Skeletal muscle tissue (tissue), 4 donors: Measurements from ENCODE around the gene OR8G5. TPM values are rescaled to one million over a fixed set of nuclear protein-coding genes. Genes with fewer than 3 reads are reported as not detected.

ENCODE experiments used
- H3K27ac ChIP-seq: one replicate; pipeline ENCODE4 v1.7.0; 2013; ENCODE audit warnings: mild to moderate bottlenecking, low read depth, low read length, inconsistent platforms
- H3K27me3 ChIP-seq, 3 donors: one replicate each; pipeline ENCODE4 v1.7.0; 2013; ENCODE audit warnings: low read length in 3 of 3; ENCODE audit not compliant: control insufficient read depth in 3 of 3, insufficient read depth in 3 of 3
- H3K36me3 ChIP-seq, 3 donors: one replicate each; pipeline ENCODE4 v1.7.0; 2013; ENCODE audit warnings: low read length in 3 of 3; ENCODE audit not compliant: control insufficient read depth in 3 of 3, insufficient read depth in 3 of 3
- H3K4me1 ChIP-seq, 3 donors: one replicate each; pipeline ENCODE4 v1.7.0; 2013; ENCODE audit warnings: low read length in 3 of 3, mild to moderate bottlenecking in 3 of 3; ENCODE audit not compliant: control insufficient read depth in 3 of 3, insufficient read depth in 3 of 3
- H3K4me3 ChIP-seq, 3 donors: one replicate each; pipeline ENCODE4 v1.7.0; 2013; ENCODE audit warnings: low read length in 3 of 3
- H3K9ac ChIP-seq, 3 donors: one replicate each; pipeline ENCODE4 v1.7.0; 2013; ENCODE audit warnings: low read length in 3 of 3, mild to moderate bottlenecking in 3 of 3, moderate library complexity in 2 of 3, low read depth in 1 of 3
- H3K9me3 ChIP-seq, 3 donors: one replicate each; pipeline ENCODE4 v1.7.0; 2013; ENCODE audit warnings: low read length in 3 of 3; ENCODE audit not compliant: control insufficient read depth in 3 of 3
- total RNA-seq: library from RNA; depleted of rRNA; stranded (reverse); fragments of >200 nt; gene quantifications from one replicate; pipeline ENCODE4 v1.2.3, GENCODE V29; 2014
- donor health status: Osteomylitis.

OR8G5 gene
- total RNA-seq, 1 donor from 2014 or later = 0.52 TPM

- Histone ChIP-seq H3K4me3 (no peak overlapping the region), H3K4me1 (no peaks in the 10 kb centered on the region)
Measured at GRCh38 chr11:124278261-124278660, 22.1 kb downstream of the OR8G5 start.

DNA sequence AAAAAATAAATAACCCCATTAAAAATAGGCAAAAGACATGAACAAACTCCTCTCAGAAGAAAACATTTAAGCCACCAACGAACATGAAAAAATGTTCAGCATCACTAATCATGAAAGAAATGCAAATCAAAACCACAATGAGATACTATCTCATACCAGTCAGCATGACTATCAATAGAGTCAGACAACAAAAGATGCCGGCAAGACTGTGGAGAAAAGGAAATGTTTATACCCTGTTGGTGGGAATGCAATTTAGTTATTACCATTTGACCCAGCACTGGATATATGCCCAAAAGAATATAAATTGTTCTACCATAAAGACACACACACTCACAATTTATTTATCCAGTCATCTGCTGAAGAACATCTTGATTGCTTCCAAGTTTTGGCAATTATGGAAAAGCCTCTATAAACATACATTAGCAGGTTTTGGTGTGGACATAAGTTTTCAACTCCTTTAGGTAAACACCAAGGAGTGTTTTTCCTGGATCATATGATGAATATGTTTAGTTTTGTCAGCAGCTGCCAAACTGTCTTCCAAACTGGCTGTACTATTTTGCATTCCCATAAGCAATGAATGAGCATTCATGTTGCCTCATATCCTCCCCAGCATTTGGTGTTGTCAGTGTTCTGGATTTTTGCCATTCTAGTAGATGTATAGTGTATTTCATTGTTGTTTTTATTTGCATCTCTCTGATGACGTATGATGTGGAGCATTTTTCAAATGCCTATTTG is 29.6 kb downstream of the OR8G5 start:
- H3K36me3 ChIP-seq = no peaks in the 10 kb centered on the region
- H3K9me3 ChIP-seq = no peaks in the 10 kb centered on the region
- H3K9ac ChIP-seq = no peak overlapping the region
- H3K27ac ChIP-seq = no peak overlapping the region
- H3K27me3 ChIP-seq = no peaks in the 10 kb centered on the region
- no peaks in the 10 kb centered on the region for H3K4me1 ChIP-seq
- no peak overlapping the region for H3K4me3 ChIP-seq

More at GRCh38 chr11:124278261-124278660, 22.1 kb downstream of the OR8G5 start:
- no peak overlapping the region for H3K9ac ChIP-seq
- H3K36me3 ChIP-seq = no peaks in the 10 kb centered on the region
- no peak overlapping the region for H3K27ac ChIP-seq
- no peaks in the 10 kb centered on the region for H3K9me3 ChIP-seq
- H3K27me3 ChIP-seq = no peaks in the 10 kb centered on the region

DNA sequence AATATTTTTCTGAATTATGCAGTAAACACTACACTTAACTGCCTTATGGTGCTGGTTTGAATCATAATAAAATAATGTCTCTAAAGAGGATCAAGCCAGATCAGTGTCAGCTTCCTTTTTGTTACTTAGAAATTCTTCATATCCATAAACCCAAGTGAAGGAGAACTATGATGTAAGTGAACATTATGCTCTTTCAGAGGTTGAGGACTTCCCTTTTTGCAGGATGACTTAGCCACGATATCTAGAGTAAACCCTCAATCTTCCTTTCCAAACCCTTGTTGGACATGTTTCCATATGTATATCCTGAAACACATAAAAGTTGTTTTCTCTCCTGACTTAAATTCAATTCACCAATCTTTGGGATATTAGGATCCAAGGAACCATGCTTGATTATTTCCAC is 38.5 kb downstream of the OR8G5 start:
- H3K9me3 ChIP-seq = no peaks in the 10 kb centered on the region
- no peaks in the 10 kb centered on the region for H3K36me3 ChIP-seq
- H3K4me3 ChIP-seq = no peak overlapping the region
- no peak overlapping the region for H3K27ac ChIP-seq
- no peaks in the 10 kb centered on the region for H3K4me1 ChIP-seq
- no peaks in the 10 kb centered on the region for H3K27me3 ChIP-seq
- H3K9ac ChIP-seq = no peak overlapping the region

GRCh38 chr11:124296016-124296415 is 39.8 kb downstream of the OR8G5 start:
- H3K9me3 ChIP-seq = no peaks in the 10 kb centered on the region
- H3K9ac ChIP-seq = no peak overlapping the region
- no peaks in the 10 kb centered on the region for H3K36me3 ChIP-seq
- no peaks in the 10 kb centered on the region for H3K4me1 ChIP-seq
- no peak overlapping the region for H3K27ac ChIP-seq
- no peaks in the 10 kb centered on the region for H3K27me3 ChIP-seq
- no peak overlapping the region for H3K4me3 ChIP-seq

GRCh38 chr11:124297921-124298320 is 41.7 kb downstream of the OR8G5 start:
- no peaks in the 10 kb centered on the region for H3K9me3 ChIP-seq
- no peaks in the 10 kb centered on the region for H3K27me3 ChIP-seq
- no peak overlapping the region for H3K9ac ChIP-seq
- no peaks in the 10 kb centered on the region for H3K36me3 ChIP-seq
- no peak overlapping the region for H3K27ac ChIP-seq
- H3K4me1 ChIP-seq = no peaks in the 10 kb centered on the region
- no peak overlapping the region for H3K4me3 ChIP-seq

GRCh38 chr11:124301548-124301947 is 45.4 kb downstream of the OR8G5 start:
- H3K4me1 ChIP-seq = no peaks in the 10 kb centered on the region
- no peaks in the 10 kb centered on the region for H3K36me3 ChIP-seq
- H3K27ac ChIP-seq = no peak overlapping the region
- H3K9ac ChIP-seq = no peak overlapping the region
- no peaks in the 10 kb centered on the region for H3K27me3 ChIP-seq
- no peaks in the 10 kb centered on the region for H3K9me3 ChIP-seq
- H3K4me3 ChIP-seq = no peak overlapping the region

DNA sequence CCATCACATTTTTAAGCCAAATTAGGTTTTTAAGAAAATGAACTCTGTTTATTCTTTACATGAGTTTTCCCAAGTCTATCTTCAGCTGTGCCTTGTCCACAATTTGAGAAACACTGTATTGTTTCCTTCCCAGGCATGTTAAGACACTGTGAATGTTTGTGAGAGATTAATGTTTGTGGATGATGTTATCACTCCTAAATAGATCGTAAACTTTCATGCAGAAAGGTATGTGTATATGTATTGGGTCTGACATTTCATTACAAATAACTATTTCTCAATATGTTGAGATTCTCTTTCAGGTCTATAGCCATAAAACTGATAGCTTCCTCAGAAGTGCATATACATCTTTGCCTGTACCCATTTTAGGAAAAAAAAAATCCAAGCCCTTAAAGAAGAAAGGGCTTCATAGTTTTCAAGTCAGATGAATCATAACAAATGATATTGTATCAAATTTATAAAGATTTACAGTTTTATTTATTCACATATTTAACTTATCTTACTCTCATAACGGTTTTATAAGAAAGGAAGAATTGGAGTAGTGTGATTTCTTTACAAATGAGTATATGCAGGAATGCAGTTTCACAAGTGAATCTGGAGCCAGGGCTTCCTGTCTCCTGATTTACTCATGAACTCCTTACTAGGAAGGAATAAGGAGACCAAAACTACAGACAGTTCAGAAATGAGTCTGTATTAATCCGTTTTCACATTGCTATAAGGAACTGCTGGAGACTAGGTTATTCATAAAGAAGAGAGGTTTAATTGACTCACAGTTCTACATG is 46.4 kb downstream of the OR8G5 start:
- H3K4me3 ChIP-seq = no peak overlapping the region
- H3K27me3 ChIP-seq = no peaks in the 10 kb centered on the region
- H3K4me1 ChIP-seq = no peaks in the 10 kb centered on the region
- H3K9me3 ChIP-seq = no peaks in the 10 kb centered on the region
- H3K9ac ChIP-seq = no peak overlapping the region
- H3K36me3 ChIP-seq = no peaks in the 10 kb centered on the region
- H3K27ac ChIP-seq = no peak overlapping the region

GRCh38 chr11:124307093-124307492 is 50.9 kb downstream of the OR8G5 start:
- Histone ChIP-seq H3K27ac (no peak overlapping the region), H3K9me3 (no peaks in the 10 kb centered on the region), H3K9ac (no peak overlapping the region), H3K36me3 (no peaks in the 10 kb centered on the region), H3K27me3 (no peaks in the 10 kb centered on the region), H3K4me1 (no peaks in the 10 kb centered on the region), H3K4me3 (no peak overlapping the region)

- no peaks in the 10 kb centered on the region for H3K9me3 ChIP-seq
- H3K4me1 ChIP-seq = no peaks in the 10 kb centered on the region
- no peaks in the 10 kb centered on the region for H3K27me3 ChIP-seq
- H3K4me3 ChIP-seq = no peak overlapping the region
- no peaks in the 10 kb centered on the region for H3K36me3 ChIP-seq
- H3K27ac ChIP-seq = no peak overlapping the region
- no peak overlapping the region for H3K9ac ChIP-seq
Measured at GRCh38 chr11:124310721-124311120, 54.5 kb downstream of the OR8G5 start.

- H3K9ac ChIP-seq = no peak overlapping the region
- no peaks in the 10 kb centered on the region for H3K27me3 ChIP-seq
- H3K9me3 ChIP-seq = no peaks in the 10 kb centered on the region
- H3K4me3 ChIP-seq = no peak overlapping the region
- no peaks in the 10 kb centered on the region for H3K4me1 ChIP-seq
- H3K36me3 ChIP-seq = no peaks in the 10 kb centered on the region
- no peak overlapping the region for H3K27ac ChIP-seq
Measured at GRCh38 chr11:124311269-124311668, 55.1 kb downstream of the OR8G5 start.
